ENCODE results near the gene PPIP5K1.

The PPIP5K1 gene

DNA sequence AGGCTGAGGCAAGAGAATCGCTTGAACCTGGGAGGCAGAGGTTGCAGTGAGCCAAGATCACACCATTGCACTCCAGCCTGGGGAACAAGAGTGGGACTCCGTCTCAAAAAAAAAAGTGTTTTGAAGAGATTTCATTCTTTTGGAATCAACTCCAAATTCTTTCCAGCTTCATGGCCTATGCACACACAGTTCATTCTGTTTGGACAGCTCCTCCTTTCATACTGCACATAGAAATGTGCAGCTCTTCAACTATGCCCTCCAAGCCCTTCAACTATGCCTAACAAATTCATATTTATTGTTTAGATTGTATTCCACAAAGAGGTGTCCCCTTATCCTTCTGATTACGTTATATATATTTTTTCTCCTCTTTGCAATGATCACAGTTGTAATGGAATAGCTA lies 101.2 kb downstream of the PPIP5K1 start:
- DNase-seq (ENCODE audit: low spot score) = no peak

DNA sequence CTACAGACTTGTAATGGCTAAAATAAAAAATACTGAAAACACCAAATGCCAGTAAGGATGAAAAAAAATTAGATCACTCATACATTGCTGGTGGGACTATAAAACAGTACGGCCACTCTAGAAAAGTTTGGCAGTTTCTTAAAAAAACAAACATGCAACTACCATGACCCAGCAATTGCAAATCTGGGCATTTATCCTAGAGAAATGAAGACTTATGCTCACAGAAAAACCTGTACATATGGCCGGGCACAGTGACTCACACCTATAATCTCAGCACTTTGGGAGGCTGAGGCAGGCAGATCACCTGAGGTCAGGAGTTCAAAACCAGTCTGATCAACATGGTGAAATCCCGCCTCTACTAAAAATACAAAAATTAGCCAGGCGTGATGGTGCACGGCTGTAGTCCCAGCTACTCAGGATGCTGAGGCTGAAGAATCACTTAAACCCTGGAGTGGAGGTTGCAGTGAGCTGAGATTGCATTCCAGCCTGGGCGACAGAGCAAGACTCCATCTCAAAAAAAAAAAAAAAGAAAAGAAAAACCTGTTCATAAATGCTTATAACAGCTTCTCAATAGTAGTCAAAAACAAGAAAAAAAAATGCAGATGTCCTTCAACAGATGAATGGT lies 102.6 kb downstream of the PPIP5K1 start:
- no peak for DNase-seq (ENCODE audit: low spot score)

DNA sequence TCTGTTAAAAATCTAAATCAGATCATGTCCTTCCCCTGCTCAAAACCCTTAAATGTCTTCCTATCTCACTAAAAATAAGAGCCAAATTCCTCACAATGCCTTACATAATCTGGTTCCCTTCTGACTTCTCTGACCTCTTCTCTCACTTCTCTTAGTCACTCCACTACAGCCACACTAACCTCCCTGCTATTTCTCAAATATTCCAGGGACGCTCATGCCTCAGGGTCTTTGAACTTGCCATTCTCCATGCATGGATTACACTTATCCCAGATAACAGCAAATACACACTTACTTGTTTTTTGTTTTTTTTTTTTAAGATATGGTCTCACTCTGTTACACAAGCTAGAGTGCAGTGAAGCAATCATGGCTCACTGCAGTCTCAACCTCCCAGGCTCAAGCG lies 105.6 kb downstream of the PPIP5K1 start:
- no peak for DNase-seq (ENCODE audit: low spot score)
